CD4-positive, alpha-beta T cell (primary cell): ENCODE data around the gene PTP4A1. TPM values are rescaled to one million over a fixed set of nuclear protein-coding genes. Genes with fewer than 3 reads are reported as not detected.

Source experiments
- ATAC-seq: fragments of 200-7000 bp; cut with Tn5 transposase; one replicate; pipeline ENCODE4 v1.10.0; 2022; ENCODE audit warnings: mild to moderate bottlenecking; ENCODE audit not compliant: poor library complexity
- CTCF ChIA-PET: fragments of 350-600 bp; sonication (Branson Sonifier 250); formaldehyde crosslinking; loops from one replicate; lab custom pipeline; 2021; ENCODE audit warnings: antibody characterized with exemption, inconsistent platforms; lab: Charles Lee
- POLR2A ChIA-PET: fragments of 350-600 bp; sonication (Branson Sonifier 250); formaldehyde crosslinking; loops from one replicate; lab custom pipeline; 2021; ENCODE audit warnings: antibody characterized with exemption, inconsistent platforms; lab: Charles Lee
- DNase-seq, 14 experiments: peaks; one replicate each; pipeline ENCODE4 v3.0.0-alpha.2; 2013 to 2020; ENCODE audit warnings: mixed read lengths in 2 of 14
- H3K27ac ChIP-seq, 2 donors: one replicate each; pipeline versions ENCODE4 v1.5.1 to v1.7.0; 2013; ENCODE audit warnings: low read length in 2 of 2, low read depth in 1 of 2, mild to moderate bottlenecking in 1 of 2
- H3K27me3 ChIP-seq, 2 experiments: 1 replicate in 1 of 2; 2 replicates in 1 of 2; pipeline versions ENCODE4 v1.6.1 to v1.7.0; 2013; ENCODE audit warnings: low read length in 2 of 2, control low read depth in 1 of 2, mild to moderate bottlenecking in 1 of 2, moderate library complexity in 1 of 2; ENCODE audit not compliant: insufficient read depth in 2 of 2, control insufficient read depth in 1 of 2
- H3K36me3 ChIP-seq: one replicate; pipeline ENCODE4 v1.6.1; 2013; ENCODE audit warnings: low read length, control low read depth; ENCODE audit not compliant: insufficient read depth
- H3K4me1 ChIP-seq: one replicate; pipeline ENCODE4 v1.6.1; 2013; ENCODE audit warnings: low read length, control low read depth; ENCODE audit not compliant: insufficient read depth
- H3K4me3 ChIP-seq: one replicate; pipeline ENCODE4 v1.5.1; 2013; ENCODE audit warnings: mild to moderate bottlenecking, low read length, moderate library complexity
- H3K9me3 ChIP-seq, 2 experiments: 1 replicate in 1 of 2; 2 replicates in 1 of 2; pipeline versions ENCODE4 v1.6.1 to v1.7.0; 2013; ENCODE audit warnings: low read length in 2 of 2, mild to moderate bottlenecking in 2 of 2, control low read depth in 1 of 2, moderate library complexity in 1 of 2; ENCODE audit not compliant: control insufficient read depth in 1 of 2, insufficient read depth in 1 of 2
- H3K27ac Mint-ChIP-seq: one replicate; pipeline ENCODE4 v1.8.0; 2020; ENCODE audit warnings: mixed read lengths
- H3K27me3 Mint-ChIP-seq: one replicate; pipeline ENCODE4 v1.8.0; 2021; ENCODE audit warnings: mixed read lengths
- H3K36me3 Mint-ChIP-seq: one replicate; pipeline ENCODE4 v1.8.0; 2021; ENCODE audit warnings: low read depth, mixed read lengths
- H3K4me1 Mint-ChIP-seq: one replicate; pipeline ENCODE4 v1.8.0; 2021; ENCODE audit warnings: low read depth, mixed read lengths
- H3K4me3 Mint-ChIP-seq: one replicate; pipeline ENCODE4 v1.8.0; 2020; ENCODE audit warnings: mild to moderate bottlenecking, mixed read lengths
- H3K9me3 Mint-ChIP-seq: one replicate; pipeline ENCODE4 v1.8.0; 2020; ENCODE audit warnings: mixed read lengths
- CTCF ChIP-seq: fragments of 200-600 bp; IDR thresholded peaks from one replicate; pipeline ENCODE4 v1.8.0; 2022; ENCODE audit warnings: antibody characterized with exemption, mild to moderate bottlenecking
- intact Hi-C, 2 experiments: fragments of 100-400 bp; cut with DNase I in 1 of 2; cut with micrococcal nuclease in 1 of 2; formaldehyde crosslinking; loops; one replicate each; pipeline versions ENCODE4 v1.15.1 to v1.9.0; 2023 to 2025; cut with DNase I, micrococcal nuclease
- total RNA-seq, 174 experiments: library from RNA in 2 of 174; stranded (reverse) in 2 of 174; gene quantifications; one replicate each; pipeline ENCODE4 v1.2.3 and lab custom pipeline; 2021 to 2026

PTP4A1 gene
- total RNA-seq, 2 experiments from 2014 or later = 254 to 258 TPM

DNA sequence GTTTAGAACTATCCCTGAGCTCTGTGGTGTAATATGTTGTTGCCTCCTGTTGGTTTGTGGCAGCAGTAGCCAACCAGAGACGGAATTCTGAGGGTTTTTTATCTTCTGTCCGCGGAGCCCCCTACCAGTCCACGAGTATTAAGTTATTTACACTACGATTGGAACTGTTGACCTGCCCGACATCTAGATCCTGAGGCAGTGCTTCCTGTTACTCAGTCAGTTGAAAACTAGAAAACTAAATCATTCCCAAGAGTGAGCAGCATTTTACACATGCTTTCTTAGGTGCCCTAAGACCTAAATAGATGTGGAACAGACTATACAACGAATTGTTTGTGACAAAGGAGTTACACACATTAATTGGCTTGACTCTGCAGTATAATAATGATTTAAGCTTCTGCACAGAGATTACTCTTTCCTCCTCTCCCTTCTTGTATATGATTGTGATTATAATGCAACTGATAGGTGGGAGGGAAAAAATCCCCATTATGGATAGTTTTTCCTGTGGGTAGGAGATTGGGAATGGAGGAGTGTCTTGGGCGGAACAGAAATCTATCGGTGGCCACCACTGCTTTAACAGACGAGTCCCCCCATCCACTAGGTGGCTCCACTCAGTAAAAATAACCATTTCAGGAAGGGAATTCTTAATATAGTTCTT is 1.7 kb downstream of the PTP4A1 start:
- H3K36me3 ChIP-seq = peaks cover 28% of the 10 kb centered on the region
- intact Hi-C loops = loop anchor here in 1 of 2 experiments (2.0 kb wide), 1 partner anchor 21 kb away; no protein-coding TSS in a partner anchor
- peak; percentile 79 for TF ChIP-seq CTCF
- ChIA-PET CTCF (interaction anchor here (0.6 to 2.3 kb wide), 7 partner anchors 10 to 80 kb away, joined by 3 to 13 read pairs (median 3); partner anchors contain the start of gene PHF3), POLR2A (interaction anchor here (0.8 to 2.6 kb wide), 10 partner anchors 10 to 190 kb away, joined by 3 to 107 read pairs (median 4); partner anchors contain the start of gene PHF3)
- DNase-seq (peak in 9 of 14 experiments; percentile 6 to 76 (median 13)), ATAC-seq (no peak)
- peaks cover 18% of the 10 kb centered on the region for H3K4me1 ChIP-seq
- no peaks in the 10 kb centered on the region for H3K9me3 ChIP-seq
- Mint-ChIP-seq H3K9me3 (no peaks in the 10 kb centered on the region), H3K36me3 (peaks cover 51% of the 10 kb centered on the region), H3K27me3 (no peaks in the 10 kb centered on the region), H3K4me3 (peak overlapping the region; percentile 96), H3K27ac (peak overlapping the region; percentile 91), H3K4me1 (peaks cover 48% of the 10 kb centered on the region)
- no peaks in the 10 kb centered on the region for H3K27me3 ChIP-seq
- peak overlapping the region; percentile 70 for H3K4me3 ChIP-seq
- peak overlapping the region; percentile 94 to 96 for H3K27ac ChIP-seq

DNA sequence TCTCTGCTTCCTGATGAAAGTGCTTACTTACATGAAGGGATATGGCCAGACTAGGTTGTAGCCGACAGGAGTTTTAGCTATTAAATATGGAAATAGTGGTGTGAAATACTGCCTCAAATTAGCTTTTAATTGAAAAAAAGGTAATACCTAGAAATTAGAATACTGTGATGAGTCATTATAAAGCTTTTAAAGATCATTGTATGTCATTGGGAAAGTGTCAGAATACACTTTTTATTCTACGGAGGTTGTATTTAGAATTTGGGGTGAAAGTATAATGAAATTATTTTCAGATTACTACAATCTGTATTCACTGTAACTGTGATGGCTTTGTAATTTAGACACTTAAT is 2.2 kb downstream of the PTP4A1 start:
- peak overlapping the region; percentile 70 for H3K4me3 ChIP-seq
- peaks cover 56% of the 10 kb centered on the region for H3K36me3 Mint-ChIP-seq
- H3K9me3 ChIP-seq = no peaks in the 10 kb centered on the region
- intact Hi-C loops = loop anchor here in 1 of 2 experiments (2.0 kb wide), 1 partner anchor 20 kb away; no protein-coding TSS in a partner anchor
- no peaks in the 10 kb centered on the region for H3K27me3 Mint-ChIP-seq
- peaks cover 33% of the 10 kb centered on the region for H3K36me3 ChIP-seq
- ChIA-PET CTCF (interaction anchor here (0.6 to 2.3 kb wide), 7 partner anchors 10 to 80 kb away, joined by 3 to 13 read pairs (median 3); partner anchors contain the start of gene PHF3), POLR2A (interaction anchor here (0.9 to 2.6 kb wide), 4 partner anchors 24 to 61 kb away, joined by 3 to 107 read pairs (median 6); partner anchors contain the start of gene PHF3)
- peak; percentile 64 for TF ChIP-seq CTCF
- H3K27ac ChIP-seq = peak overlapping the region; percentile 94 to 96
- DNase-seq = no peak
- H3K4me3 Mint-ChIP-seq = peak overlapping the region; percentile 96
- ATAC-seq = no peak
- H3K4me1 ChIP-seq = peaks cover 18% of the 10 kb centered on the region
- peak overlapping the region; percentile 91 for H3K27ac Mint-ChIP-seq
- no peaks in the 10 kb centered on the region for H3K9me3 Mint-ChIP-seq
- H3K4me1 Mint-ChIP-seq = peaks cover 48% of the 10 kb centered on the region
- no peaks in the 10 kb centered on the region for H3K27me3 ChIP-seq

- no peak overlapping the region for H3K27ac ChIP-seq
- ChIA-PET CTCF (no interaction called here), POLR2A (interaction anchor here (1.4 kb wide), 2 partner anchors 21 to 60 kb away, joined by 4 to 7 read pairs; partner anchors contain the start of gene PHF3)
- peaks cover 18% of the 10 kb centered on the region for H3K4me1 ChIP-seq
- Mint-ChIP-seq H3K4me3 (peak overlapping the region; percentile 58), H3K4me1 (peaks cover 45% of the 10 kb centered on the region), H3K27me3 (no peaks in the 10 kb centered on the region), H3K36me3 (peaks cover 73% of the 10 kb centered on the region), H3K9me3 (no peaks in the 10 kb centered on the region), H3K27ac (peak overlapping the region; percentile 45)
- no peak overlapping the region for H3K4me3 ChIP-seq
- ATAC-seq (no peak), DNase-seq (no peak)
- no peaks in the 10 kb centered on the region for H3K9me3 ChIP-seq
- H3K27me3 ChIP-seq = no peaks in the 10 kb centered on the region
- H3K36me3 ChIP-seq = peaks cover 47% of the 10 kb centered on the region
- no peak for TF ChIP-seq CTCF
- intact Hi-C loops = no loop called here
Measured at GRCh38 chr6:63576147-63576772, 4.0 kb downstream of the PTP4A1 start.
